ENCODE results near the gene CBX7. TPM values are rescaled to one million over a fixed set of nuclear protein-coding genes. Genes with fewer than 3 reads are reported as not detected.

The CBX7 gene
- total and polyA plus RNA-seq, 9 of the 15 experiments (the other 6 are each of a cell fraction or from before 2014, with no cell fraction given) = 0.04 to 5.2 (median 2.8) TPM

DNA sequence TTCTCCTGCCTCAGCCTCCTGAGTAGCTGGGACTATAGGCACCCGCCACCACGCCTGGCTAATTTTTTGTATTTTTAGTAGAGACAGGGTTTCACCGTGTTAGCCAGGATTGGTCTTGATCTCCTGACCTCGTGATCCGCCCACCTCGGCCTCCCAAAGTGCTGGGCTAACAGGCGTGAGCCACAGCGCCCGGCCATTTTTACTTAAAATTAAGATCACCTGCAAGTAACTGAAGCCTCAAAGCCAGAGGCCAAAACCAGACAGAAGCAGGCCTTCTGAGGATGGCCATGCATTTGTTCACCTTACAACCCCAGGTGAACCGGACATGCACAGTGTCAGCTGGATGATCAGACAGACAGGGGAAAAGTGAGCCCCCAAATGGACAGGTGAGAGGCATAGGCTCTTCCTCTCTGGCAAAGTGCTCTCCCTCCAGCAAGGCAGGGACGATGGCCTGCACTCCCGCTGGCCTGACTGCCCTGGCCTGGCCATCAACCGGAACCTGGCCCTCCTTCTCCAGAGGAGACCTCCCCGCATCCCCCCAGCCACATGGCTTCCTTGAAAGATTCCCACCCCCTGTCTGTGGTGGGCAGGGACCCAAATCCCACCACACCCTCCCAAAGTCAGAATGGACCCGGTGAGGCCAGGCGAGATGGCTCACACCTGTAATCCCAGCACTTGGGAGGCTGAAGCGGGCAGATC lies 29.6 kb downstream of the CBX7 start (continued):
- TF ChIP-seq HMGN3 (IDR thresholded peaks at IDR 0.05; ENCODE audit: borderline replicate concordance, extremely low read depth, insufficient read length, low read depth, low read length) (no peak), ZNF212 (CRISPR knock-in tag; IDR thresholded peaks at IDR 0.05) (no peak), TBL1XR1 (IDR thresholded peaks at IDR 0.05; ENCODE audit: low read length in 2 of 2) (no peak), MCM5 (IDR thresholded peaks at IDR 0.05; ENCODE audit: low read depth) (no peak), POU5F1 (IDR thresholded peaks at IDR 0.05; ENCODE audit: borderline replicate concordance, low read depth, low read length, partially characterized antibody) (no peak), PRMT5 (CRISPR knock-in tag; IDR thresholded peaks at IDR 0.05) (no peak), ZNF184 (CRISPR knock-in tag; IDR thresholded peaks at IDR 0.05) (no peak), ARHGAP35 (IDR thresholded peaks at IDR 0.05; ENCODE audit: partially characterized antibody) (no peak), L3MBTL2 (IDR thresholded peaks at IDR 0.05) (no peak), ZNF263 (CRISPR knock-in tag; IDR thresholded peaks at IDR 0.05; ENCODE audit: borderline replicate concordance) (no peak)
- TF ChIP-seq, protein P1, sequence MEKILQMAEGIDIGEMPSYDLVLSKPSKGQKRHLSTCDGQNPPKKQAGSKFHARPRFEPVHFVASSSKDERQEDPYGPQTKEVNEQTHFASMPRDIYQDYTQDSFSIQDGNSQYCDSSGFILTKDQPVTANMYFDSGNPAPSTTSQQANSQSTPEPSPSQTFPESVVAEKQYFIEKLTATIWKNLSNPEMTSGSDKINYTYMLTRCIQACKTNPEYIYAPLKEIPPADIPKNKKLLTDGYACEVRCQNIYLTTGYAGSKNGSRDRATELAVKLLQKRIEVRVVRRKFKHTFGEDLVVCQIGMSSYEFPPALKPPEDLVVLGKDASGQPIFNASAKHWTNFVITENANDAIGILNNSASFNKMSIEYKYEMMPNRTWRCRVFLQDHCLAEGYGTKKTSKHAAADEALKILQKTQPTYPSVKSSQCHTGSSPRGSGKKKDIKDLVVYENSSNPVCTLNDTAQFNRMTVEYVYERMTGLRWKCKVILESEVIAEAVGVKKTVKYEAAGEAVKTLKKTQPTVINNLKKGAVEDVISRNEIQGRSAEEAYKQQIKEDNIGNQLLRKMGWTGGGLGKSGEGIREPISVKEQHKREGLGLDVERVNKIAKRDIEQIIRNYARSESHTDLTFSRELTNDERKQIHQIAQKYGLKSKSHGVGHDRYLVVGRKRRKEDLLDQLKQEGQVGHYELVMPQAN (IDR thresholded peaks at IDR 0.05; ENCODE audit: borderline replicate concordance) = no peak

Data from K562 (cell line).